IPS-11a (cell line): Measurements from ENCODE around the gene EEFSEC.

ENCODE experiments used
- H3K4me3 ChIP-seq: one replicate; pipeline ENCODE4 v1.5.1; 2013; ENCODE audit warnings: low read depth, low read length, control low read depth

EEFSEC gene

GRCh38 chr3:128457937-128458336 is 304.7 kb downstream of the EEFSEC start:
- no peak overlapping the region for H3K4me3 ChIP-seq
